BJ (cell line): ENCODE data around the gene CTNND2. TPM values are rescaled to one million over a fixed set of nuclear protein-coding genes. Genes with fewer than 3 reads are reported as not detected.

Experiments used
- CTCF ChIA-PET: fragments of 350-600 bp; formaldehyde crosslinking; extraction: SDS; loops from one replicate; lab custom pipeline; 2021; ENCODE audit warnings: antibody characterized with exemption, inconsistent platforms; lab: Yijun Ruan, JAX
- POLR2A ChIA-PET: fragments of 300-600 bp; sonication (Branson Sonifier 250); formaldehyde crosslinking; extraction: SDS; loops from one replicate; lab custom pipeline; 2021; ENCODE audit warnings: antibody characterized with exemption; lab: Charles Lee
- DNase-seq: peaks from one replicate; pipeline ENCODE4 v3.0.0-alpha.2; 2011; ENCODE audit warnings: low read depth
- H3K27me3 ChIP-seq: 2 replicates; pipeline ENCODE4 v1.6.0; 2011; ENCODE audit warnings: low read length; ENCODE audit not compliant: control insufficient read depth, insufficient read depth
- H3K36me3 ChIP-seq: 2 replicates; pipeline ENCODE4 v1.5.1; 2011; ENCODE audit warnings: low read length; ENCODE audit not compliant: control insufficient read depth, insufficient read depth
- H3K4me3 ChIP-seq: 2 replicates; pipeline ENCODE4 v1.5.1; 2011; ENCODE audit warnings: low read depth, mild to moderate bottlenecking, control low read depth, low read length
- polyA plus RNA-seq: library from polyadenylated mRNA; depleted of rRNA; stranded (reverse); fragments of >200 nt; gene quantifications from 2 replicates; pipeline ENCODE4 v1.2.3, GENCODE V29; 2011
- TF ChIP-seq, protein P1 (sequence below): IDR thresholded peaks from 2 replicates; pipeline ENCODE4 v1.5.1; 2011; ENCODE audit warnings: low read depth, mild to moderate bottlenecking, control low read depth, inconsistent platforms, low read length, moderate library complexity; ENCODE audit not compliant: insufficient read depth

The CTNND2 gene
- polyA plus RNA-seq, 1 experiment: not detected

DNA sequence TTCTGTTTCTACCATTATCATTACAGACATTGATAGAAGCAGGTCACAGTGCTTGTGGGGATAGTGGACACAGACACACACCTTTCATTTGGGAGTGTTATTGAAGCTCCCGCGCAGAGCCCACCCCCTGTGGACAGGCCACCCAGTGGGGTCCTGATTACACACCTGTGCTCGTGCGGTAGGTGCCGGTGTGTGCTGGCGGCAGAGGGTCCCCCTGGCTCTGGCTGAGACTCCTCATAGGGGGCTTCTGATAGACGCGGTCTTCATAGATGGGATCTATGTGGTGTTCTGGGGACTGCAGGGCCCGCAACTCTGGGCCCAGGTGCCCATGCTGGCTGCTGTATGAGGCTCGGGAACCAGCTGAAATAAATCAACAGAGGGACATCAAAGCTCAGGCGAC lies 539.7 kb downstream of the CTNND2 start:
- ChIA-PET POLR2A (no interaction called here), CTCF (no interaction called here)
- DNase-seq: no peak
- Histone ChIP-seq H3K27me3 (no peaks in the 10 kb centered on the region), H3K36me3 (no peaks in the 10 kb centered on the region), H3K4me3 (no peak overlapping the region)
- TF ChIP-seq, protein P1, sequence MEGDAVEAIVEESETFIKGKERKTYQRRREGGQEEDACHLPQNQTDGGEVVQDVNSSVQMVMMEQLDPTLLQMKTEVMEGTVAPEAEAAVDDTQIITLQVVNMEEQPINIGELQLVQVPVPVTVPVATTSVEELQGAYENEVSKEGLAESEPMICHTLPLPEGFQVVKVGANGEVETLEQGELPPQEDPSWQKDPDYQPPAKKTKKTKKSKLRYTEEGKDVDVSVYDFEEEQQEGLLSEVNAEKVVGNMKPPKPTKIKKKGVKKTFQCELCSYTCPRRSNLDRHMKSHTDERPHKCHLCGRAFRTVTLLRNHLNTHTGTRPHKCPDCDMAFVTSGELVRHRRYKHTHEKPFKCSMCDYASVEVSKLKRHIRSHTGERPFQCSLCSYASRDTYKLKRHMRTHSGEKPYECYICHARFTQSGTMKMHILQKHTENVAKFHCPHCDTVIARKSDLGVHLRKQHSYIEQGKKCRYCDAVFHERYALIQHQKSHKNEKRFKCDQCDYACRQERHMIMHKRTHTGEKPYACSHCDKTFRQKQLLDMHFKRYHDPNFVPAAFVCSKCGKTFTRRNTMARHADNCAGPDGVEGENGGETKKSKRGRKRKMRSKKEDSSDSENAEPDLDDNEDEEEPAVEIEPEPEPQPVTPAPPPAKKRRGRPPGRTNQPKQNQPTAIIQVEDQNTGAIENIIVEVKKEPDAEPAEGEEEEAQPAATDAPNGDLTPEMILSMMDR: no peak

DNA sequence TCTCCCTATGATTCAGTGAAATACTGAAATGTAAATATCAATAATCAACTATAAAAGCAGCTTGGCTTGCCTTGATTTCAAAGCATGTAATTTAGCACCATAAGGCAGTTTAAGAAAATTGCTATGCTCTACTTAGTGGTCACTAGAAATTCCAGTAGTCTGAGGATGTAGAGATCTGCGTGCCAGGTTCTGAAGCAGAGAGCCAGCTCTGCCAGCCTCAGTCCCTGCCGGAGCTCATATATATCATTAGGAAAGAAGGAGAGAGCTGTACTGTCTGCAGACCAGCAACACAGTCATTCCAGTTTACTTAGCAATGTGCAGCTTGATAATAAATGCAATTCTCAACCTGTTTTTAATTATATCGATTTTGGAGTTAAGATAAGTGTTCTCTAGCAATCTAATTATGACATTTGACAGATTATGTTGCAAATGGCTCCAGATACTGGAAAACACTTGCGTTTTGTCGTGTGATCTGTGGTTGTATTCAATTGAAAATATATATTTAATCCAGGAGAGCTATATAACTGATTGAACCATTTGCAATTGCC lies 540.5 kb downstream of the CTNND2 start:
- Histone ChIP-seq H3K27me3 (no peaks in the 10 kb centered on the region), H3K36me3 (no peaks in the 10 kb centered on the region)
- CTCF ChIA-PET: no interaction called here

DNA sequence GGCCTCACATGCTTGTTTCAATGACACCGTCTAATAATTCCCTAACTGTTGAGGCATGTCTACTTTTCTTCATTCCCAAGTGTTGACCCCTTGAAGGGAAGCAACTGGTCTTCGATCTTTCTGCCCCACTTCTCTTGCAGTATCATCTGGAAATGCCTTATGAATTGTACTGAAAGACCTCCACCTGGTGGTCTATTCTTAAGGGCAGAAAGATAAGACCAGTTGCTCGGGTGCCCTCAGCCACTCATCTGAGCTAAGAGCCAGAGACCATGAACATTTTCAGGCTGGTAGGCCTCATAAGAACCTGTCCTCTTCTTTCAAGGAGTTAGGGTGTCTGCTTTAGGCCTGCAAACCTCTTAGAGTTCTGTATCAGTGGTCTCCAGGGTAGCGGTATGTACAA lies 542.5 kb downstream of the CTNND2 start:
- Histone ChIP-seq H3K36me3 (no peaks in the 10 kb centered on the region), H3K4me3 (no peak overlapping the region), H3K27me3 (no peaks in the 10 kb centered on the region)
- ChIA-PET POLR2A (no interaction called here), CTCF (no interaction called here)
- TF ChIP-seq, protein P1: no peak
- DNase-seq: no peak

More for the DNA sequence above, 540.5 kb downstream of the CTNND2 start:
- H3K4me3 ChIP-seq: no peak overlapping the region
- DNase-seq: no peak
- TF ChIP-seq, protein P1: no peak
- POLR2A ChIA-PET: no interaction called here

- Histone ChIP-seq H3K27me3 (no peaks in the 10 kb centered on the region), H3K36me3 (no peaks in the 10 kb centered on the region), H3K4me3 (no peak overlapping the region)
- DNase-seq: no peak
- CTCF ChIA-PET: interaction anchor here (1.1 kb wide), 1 partner anchor 9 kb away, joined by 5 read pairs; no protein-coding TSS in a partner anchor
- TF ChIP-seq, protein P1: no peak
- POLR2A ChIA-PET: no interaction called here
Observed at GRCh38 chr5:11357928-11358327, 546.3 kb downstream of the CTNND2 start.

- TF ChIP-seq, protein P1: no peak
- no peaks in the 10 kb centered on the region for H3K36me3 ChIP-seq
- no peak overlapping the region for H3K4me3 ChIP-seq
- ChIA-PET POLR2A (no interaction called here), CTCF (no interaction called here)
- no peak for DNase-seq
- H3K27me3 ChIP-seq: no peaks in the 10 kb centered on the region
Observed at GRCh38 chr5:11355491-11355890, 548.8 kb downstream of the CTNND2 start.
